Measurements from ENCODE around the gene MGAT4A.

Gene MGAT4A

DNA sequence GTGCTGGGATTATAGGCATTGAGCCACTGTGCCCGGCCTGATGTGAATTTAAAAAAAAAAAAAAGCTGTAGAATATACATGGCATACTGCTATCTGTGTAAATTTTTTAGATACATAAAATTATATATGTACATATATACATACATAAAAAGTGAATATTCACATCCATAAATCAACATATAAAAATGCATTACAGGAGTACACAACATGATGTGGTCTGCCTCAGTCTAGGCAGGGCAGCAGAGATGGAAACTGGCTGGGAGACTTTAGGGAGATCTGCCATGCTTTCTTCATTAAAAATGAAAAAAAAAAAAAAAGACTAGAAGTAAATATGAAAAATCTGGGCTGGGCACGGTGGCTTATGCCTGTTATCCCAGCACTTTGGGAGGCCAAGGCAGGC is 24.3 kb downstream of the MGAT4A start:
- in situ Hi-C loops (cut with HindIII; ENCODE audit: low sequenced_read_pairs), result no loop called here

- in situ Hi-C loops (cut with HindIII; ENCODE audit: low sequenced_read_pairs), result no loop called here
Observed at GRCh38 chr2:98705333-98705617, 25.7 kb downstream of the MGAT4A start.

DNA sequence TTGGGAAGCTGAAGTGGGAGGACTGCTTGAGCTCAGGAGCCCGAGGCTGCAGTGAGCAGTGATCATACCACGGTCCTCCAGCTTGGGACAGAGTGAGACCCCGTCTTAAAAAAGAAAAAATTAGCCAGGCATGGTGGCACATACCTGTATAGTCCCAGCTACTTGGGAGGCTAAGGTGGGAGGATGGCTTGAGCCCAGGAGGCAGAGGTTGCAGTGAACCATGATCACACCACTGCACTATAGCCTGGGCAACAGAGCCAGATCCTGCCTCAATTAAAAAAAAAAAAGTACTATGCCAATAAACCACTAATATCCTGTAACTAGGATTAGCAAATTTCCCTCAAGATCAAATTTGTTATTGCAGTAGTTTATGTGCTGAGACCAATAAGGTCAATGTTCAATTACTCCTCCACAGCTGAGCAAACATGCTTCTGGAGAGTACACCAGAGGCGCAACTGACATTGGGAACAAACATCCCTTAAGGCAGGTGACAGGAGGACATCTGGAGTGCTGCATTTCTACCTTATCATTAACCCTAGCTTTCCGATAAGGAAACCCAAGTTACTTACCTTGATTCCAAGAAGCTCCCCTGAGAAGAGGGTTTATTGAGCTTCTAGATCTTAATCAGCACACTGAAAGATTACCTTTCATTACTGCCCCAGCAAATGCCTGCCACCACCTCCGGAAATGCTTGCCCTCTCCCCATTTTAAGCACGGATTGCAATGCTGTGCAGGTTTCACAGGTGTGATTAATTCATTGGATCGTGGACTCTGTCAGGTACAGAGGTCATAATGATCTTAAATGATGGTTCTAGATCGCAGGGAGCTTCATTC is 26.2 kb downstream of the MGAT4A start:
- in situ Hi-C loops (cut with HindIII; ENCODE audit: low sequenced_read_pairs), result no loop called here

DNA sequence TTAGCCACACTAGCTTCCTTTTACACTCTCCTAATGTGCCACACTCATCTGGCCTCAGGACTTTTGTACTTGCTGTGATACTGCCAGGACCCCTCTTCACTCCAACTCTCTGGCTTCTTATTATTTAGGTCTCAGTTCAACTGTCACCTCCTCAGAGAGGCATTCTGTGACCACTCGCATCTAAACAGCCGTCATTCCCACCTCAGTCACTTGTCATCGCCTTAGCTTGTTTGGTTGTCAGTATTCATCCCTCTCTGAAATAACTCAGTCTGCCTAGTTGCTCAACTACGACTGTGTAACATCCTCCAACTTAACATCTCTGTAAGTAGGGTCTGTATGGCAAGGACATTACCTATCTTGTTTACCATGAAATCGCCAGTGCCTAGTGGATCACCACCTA is 27.2 kb downstream of the MGAT4A start:
- in situ Hi-C loops (cut with HindIII; ENCODE audit: low sequenced_read_pairs), result no loop called here

DNA sequence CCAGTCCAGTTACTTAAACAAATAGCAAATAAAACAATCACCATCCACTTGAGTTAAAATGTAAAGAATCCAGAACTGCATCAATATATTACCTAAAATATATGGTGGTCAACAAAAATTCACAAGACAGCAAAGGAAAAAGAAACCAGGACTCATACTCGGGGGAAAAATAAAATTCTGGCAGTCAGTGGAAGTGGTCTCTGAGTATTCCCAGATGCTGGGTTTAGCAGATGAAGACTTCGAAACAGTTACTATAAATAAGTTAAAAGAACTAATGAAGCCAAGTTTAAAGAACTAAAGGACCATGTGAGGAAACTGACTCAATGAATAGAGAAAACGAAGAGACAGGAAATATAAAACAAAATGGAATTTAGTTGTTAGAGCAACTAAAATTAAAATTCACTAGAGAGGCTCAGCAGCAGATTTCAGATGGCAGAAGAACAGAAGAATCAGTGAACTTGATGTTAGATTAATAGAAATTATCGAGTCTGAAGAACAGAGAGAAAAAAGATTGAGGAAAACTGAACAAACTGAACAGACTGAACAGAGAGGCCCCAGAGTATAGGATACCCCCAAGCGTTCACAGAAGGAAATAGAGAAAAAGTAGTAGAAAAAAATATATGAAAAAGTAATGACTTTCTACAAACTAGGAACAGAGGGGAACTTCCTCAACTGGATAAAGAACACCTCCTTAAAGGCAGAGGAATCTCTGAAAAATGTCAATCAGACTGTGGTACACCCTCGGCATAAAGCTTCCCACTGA is 27.9 kb downstream of the MGAT4A start:
- in situ Hi-C loops (cut with HindIII; ENCODE audit: low sequenced_read_pairs), result no loop called here

- in situ Hi-C loops (cut with HindIII; ENCODE audit: low sequenced_read_pairs), result no loop called here
Observed at GRCh38 chr2:98702127-98702802, 28.7 kb downstream of the MGAT4A start.

- in situ Hi-C loops (cut with HindIII; ENCODE audit: low sequenced_read_pairs), result no loop called here
Observed at GRCh38 chr2:98701230-98701629, 29.7 kb downstream of the MGAT4A start.

- in situ Hi-C loops (cut with HindIII; ENCODE audit: low sequenced_read_pairs), result no loop called here
Observed at GRCh38 chr2:98698896-98699295, 32.0 kb downstream of the MGAT4A start.

DNA sequence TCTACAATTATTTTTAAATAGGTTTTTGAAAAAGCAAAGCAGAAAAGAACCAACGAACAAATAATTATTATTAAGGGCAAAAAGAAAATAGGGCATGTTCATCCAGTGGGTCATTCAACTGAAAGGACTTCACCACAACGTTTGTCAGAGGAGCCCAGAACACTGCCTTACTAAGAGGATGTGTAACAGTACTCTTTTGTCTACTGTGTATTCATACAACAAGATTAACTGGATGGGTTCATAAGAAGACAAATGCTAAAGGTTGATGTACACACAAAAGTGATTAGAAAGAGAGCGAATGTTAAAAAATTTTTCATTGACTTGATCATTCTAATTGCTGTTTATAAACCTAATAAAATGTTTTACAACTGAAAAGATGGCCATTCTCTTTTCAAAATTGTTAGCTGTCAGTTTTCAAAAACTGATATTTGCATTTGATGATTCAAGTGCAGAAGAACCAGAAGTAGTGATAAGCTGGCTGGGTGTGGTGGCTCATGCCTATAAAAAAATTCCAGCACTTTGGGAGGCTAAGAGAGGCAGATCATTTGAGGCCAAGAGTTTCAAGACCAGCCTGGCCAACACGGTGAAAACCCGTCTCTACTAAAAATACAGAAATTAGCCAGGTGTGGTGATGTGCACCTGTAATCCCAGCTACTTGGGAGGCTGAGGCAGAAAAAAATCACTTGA is 33.1 kb downstream of the MGAT4A start:
- in situ Hi-C loops (cut with HindIII; ENCODE audit: low sequenced_read_pairs), result no loop called here

GRCh38 chr2:98696200-98696599 is 34.7 kb downstream of the MGAT4A start:
- in situ Hi-C loops (cut with HindIII; ENCODE audit: low sequenced_read_pairs), result no loop called here

- in situ Hi-C loops (cut with HindIII; ENCODE audit: low sequenced_read_pairs), result no loop called here
Observed at GRCh38 chr2:98695255-98695654, 35.7 kb downstream of the MGAT4A start.

- in situ Hi-C loops (cut with HindIII; ENCODE audit: low sequenced_read_pairs), result no loop called here
Observed at GRCh38 chr2:98693477-98693876, 37.5 kb downstream of the MGAT4A start.

GRCh38 chr2:98692090-98693054 is 38.6 kb downstream of the MGAT4A start:
- in situ Hi-C loops (cut with HindIII; ENCODE audit: low sequenced_read_pairs), result no loop called here

GRCh38 chr2:98691303-98691702 is 39.6 kb downstream of the MGAT4A start:
- in situ Hi-C loops (cut with HindIII; ENCODE audit: low sequenced_read_pairs), result no loop called here

- in situ Hi-C loops (cut with HindIII; ENCODE audit: low sequenced_read_pairs), result loop anchor here (5.0 kb wide), 1 partner anchor 56 kb away; no protein-coding TSS in a partner anchor
Observed at GRCh38 chr2:98685930-98686887, 44.7 kb downstream of the MGAT4A start.

DNA sequence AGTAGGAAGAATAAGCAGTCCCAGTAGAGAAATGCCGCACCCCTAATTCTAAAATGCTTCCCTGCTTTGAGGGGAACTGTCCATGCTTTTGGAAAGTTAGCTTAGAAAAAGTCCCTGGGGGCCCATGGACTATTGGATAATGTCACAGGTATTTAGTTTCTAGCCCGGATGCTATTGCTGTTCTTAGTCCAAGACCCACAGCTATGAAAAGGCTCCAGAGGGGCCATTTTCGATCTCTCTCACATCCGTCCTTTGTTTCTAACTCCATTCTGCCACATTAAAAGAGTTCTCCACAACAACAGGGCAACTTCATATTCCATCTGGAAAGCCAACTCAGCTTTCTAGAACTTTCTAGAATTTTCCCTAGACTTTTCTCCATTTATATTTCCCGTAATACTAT is 47.2 kb downstream of the MGAT4A start:
- in situ Hi-C loops (cut with HindIII; ENCODE audit: low sequenced_read_pairs), result no loop called here

GRCh38 chr2:98676742-98677141 is 54.2 kb downstream of the MGAT4A start:
- in situ Hi-C loops (cut with HindIII; ENCODE audit: low sequenced_read_pairs), result no loop called here

DNA sequence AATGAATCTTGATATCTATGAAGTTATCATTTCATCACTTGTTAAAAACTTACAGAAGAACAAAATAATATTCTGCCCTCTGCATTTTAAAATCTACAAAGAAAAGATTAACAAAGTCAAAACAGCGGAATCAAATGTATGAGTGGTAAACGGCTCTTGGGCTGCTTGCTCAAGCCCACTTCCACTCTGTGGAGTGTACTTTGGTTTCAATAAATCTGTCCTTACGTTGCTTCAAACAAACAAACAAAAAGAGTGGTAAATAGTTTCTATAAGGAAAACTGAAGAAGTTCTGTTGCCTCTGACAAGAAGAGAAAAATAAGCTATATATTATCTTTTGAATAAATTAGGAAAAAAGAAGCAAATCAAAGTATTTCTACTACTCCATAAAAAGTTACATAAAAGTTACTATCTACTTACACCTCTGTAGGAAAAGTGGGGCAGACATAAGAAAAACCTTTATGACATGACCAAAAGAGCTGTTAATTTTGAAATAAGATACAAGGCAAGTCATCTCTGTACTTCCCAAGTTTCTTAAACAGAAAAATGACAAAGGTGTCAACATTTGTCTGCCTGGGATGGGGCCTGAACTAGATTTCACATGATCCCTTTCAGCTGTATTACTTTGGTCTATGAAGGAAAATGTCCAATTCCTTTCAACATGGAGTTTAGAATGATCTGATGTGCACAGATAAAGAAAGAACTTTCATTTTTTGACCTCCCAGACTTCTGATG is 56.5 kb downstream of the MGAT4A start:
- in situ Hi-C loops (cut with HindIII; ENCODE audit: low sequenced_read_pairs), result no loop called here

Data from endothelial cell of hepatic sinusoid (primary cell).